EH (cell line): ENCODE measurements around the gene ZNF708.
A peak's percentile ranks its signal among the peaks of the same experiment; 100 is the strongest.
"Not testable (repeated sequence)": the region's sequence is repeated elsewhere in the genome, so short reads cannot be mapped to it uniquely, and the experiment has no call there.

Source experiments
- DNase-seq: peaks from one replicate; pipeline ENCODE4 v3.0.0-alpha.2; 2015; ENCODE audit warnings: low read depth

The ZNF708 gene

DNA sequence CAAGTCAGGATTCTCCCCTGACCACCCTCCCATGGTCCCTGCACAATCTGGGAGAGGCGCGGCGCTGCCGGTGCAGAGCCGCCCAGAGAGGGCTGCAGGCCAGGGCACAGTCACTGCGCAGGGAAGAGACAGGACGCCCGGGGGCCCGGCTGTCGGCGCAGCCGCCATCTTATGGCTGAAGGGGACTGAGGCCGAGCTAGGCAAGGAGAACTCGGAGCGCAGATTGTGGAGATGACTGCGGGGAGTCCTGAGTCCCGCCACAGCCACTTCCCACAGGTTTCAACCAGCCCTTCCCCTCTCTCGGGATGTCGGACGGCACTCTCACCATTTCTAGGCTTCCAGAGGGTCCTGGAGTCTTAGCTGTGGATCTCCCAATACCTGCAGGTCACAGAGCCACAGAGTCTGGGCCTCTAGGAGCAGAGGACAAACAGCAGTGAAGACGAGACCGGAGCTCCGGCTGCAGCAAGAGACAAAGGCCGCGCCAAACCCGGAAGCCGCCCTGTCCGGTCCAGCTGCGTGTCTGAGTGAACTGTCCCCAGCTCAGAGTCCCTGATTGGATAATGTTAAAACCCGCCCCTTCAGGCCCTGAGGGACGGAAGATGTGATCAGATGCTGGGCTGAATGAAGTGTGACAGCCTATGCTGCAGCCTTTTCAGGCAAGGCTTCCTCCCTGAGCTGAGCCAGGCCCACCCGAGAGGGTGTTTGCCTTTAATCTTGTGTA is at the start of gene ZNF708:
Gene ZNF708, minus strand, starts transcription at position 526 of the 721 bp plus-strand sequence. Its CDS starts 198 bp downstream, at position 328.
- DNase-seq, result peak; percentile 96

DNA sequence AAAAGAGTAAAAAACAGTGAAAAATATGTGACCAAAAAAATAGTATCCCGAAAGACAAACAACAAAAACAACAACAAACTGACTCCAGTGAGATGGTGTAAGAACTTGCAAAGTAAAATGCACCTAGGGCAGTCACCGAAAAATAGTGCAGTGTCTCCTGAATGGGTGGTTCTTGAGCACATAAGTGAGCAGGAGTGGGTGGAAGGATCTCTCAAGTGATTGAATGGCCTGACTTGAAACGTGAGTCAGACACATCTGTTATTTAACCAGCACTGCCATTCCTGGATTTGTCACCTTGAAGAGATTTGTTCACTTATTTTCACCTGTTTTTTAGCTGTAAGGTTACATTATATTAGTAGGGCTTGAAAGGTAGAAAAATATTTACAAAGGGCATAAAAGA is 33.1 kb upstream of the ZNF708 start:
- DNase-seq, result no peak

DNA sequence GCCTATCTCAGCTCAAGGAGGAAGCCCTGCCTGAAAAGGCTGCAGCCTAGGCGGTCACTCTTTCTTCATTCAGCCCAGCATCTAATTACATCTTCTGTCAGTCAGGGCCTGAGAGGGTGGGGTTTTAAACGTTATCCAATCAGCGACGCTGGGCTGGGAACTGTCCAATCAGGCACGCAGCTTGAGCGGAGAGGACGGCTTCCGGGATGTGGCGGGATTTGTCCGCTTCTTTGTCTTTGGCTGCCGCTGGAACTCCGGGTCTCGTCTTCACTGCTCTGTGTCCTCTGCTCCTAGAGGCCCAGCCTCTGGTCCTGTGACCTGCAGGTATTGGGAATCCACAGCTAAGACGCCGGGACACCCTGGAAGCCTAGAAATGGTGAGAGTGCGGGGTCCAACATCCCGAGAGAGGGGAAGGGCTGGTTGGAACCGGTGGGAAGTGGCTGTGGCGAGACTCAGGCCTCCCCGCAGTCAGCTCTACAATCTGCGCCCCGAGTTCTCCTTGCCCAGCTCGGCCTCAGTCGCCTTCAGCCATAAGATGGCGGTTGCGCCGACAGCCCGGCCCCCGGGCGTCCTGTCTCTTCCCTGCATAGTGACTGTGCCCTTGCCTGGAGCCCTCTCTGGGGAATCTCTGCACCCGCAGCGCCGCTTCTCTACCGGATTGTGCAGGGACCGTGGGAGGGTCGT is 29.7 kb upstream of the ZNF708 start, which contains the start of gene ZNF738:
Gene ZNF738, plus strand, starts transcription at position 233 of the 684 bp plus-strand sequence. Its CDS starts 141 bp downstream, at position 374.
- peak; percentile 96 for DNase-seq

DNA sequence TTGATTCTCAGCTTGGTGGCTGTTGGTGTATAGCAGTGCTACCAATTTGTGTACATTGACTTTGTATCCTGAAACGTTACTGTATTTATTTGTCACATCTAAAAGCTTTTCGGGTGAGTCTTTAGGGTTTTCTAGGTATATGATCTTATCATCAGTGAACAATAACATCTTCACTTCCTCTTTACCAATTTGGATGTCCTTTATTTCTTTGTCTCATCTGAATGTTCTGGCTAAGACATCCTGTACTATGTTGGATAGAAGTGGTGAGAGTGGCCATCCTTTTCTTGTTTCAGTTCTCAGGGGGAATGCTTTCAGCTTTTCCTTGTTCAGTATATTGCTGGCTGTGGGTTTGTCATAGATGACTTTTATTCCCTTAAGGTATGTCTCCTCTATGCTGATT is 23.6 kb upstream of the ZNF708 start:
- DNase-seq, result no peak

DNA sequence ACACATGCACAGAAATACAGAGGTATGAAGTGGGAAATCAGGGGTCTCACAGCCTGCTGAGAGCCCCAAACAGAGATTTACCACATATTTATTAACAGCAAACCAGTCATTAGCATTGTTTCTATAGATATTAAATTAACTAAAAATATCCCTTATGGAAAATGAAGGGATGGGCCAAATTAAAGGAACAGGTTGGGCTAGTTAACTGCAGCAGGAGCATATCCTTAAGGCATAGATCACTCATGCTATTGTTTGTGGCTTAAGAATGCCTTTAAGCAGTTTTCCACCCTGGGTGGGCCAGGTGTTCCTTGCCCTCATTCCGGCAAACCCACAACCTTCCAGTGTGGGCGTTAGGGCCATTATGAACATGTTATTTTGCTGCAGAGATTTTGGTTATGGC is 15.6 kb upstream of the ZNF708 start:
- not testable (repeated sequence) for DNase-seq

DNA sequence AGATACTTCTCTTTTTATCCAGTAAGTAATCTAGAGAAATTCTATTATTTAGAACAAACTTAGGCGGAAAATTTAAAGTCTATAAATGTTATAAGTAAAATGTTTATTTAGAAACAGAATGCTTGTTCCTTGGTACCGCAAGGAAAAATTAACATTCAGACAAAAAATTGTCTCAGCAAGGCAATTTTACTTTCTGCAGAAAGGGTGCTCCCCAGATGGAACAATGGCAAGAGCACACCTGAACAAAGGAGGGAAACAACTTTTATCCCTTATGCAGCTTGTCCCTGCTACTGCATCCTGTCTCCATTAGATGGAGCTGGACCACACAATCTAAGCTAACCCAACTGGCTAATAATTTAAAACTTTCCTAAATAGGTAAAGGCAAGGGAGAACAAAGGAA is 6.5 kb upstream of the ZNF708 start:
- no peak for DNase-seq

DNA sequence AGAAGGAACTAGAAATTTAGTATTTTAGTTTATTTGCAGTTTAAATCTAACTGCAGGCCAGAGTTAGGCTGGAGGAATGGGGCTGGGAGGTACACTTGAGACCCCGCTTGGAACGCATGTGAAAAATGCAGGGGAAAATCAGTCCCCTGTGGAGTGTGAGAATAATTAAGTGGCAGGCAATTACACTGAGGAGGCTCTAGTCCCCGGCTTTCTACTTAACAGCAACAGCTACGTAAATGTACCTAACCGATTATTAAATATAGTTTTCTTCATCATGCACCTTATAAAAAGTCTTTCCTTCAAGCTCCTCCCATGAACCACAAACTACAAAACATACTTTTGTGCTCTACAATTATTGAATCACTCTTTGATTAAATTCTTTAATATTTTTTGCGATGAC is 804 bp downstream of the ZNF708 start:
- DNase-seq, result peak; percentile 11

DNA sequence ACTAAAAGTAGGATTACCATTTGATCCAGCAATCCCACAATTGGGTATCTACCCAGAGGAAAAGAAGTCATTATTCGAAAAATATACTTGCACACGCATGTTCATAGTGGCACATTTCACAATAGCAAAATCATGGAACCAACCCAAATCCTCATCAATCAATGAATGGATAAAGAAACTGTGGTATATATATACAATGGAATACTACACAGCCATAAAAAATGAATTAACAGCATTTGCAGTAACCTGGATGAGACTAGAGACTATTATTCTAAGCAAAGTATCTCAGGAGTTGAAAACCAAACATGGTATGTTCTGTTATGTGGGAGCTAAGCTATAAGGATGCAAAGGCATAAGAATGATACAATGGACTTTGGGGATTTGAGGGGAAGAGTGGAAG is 3.0 kb downstream of the ZNF708 start:
- DNase-seq, result no peak

DNA sequence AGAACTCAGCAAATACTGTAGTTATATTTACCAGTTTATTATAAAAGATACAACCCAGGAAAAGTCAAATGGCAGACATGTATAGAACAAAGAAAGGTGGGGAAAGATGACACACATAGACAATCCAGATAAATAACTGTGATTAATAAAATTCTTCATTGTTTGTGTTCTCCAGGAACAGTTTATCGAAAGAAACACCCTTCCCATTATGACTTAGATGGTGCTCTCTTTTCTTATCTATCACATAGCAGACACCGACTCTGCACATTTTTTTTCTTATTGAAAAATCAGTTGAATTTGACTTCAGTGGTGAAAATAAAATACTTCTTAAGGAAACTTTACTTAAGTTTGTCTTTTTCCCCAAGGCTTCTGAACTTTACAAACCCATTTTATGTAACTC is 6.2 kb downstream of the ZNF708 start:
- no peak for DNase-seq

DNA sequence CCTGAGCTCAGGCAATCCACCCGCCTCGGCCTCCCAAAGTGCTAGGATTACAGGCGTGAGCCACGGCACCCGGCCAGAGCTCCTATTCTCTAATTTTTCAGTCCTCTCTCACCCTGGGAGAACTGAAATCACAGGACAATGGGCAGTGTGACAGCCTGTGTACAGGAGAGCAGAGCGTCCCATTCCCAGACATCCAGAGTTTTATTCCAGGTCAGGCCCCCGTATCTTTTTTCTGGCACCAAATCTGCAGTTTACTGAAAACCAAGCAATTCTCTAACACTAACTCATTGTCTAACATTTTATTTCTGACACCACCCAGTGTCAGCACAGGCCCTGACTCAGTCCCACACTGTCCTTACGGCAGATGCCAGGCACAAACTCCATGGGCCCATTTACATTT is 6.7 kb downstream of the ZNF708 start:
- DNase-seq, result no peak

DNA sequence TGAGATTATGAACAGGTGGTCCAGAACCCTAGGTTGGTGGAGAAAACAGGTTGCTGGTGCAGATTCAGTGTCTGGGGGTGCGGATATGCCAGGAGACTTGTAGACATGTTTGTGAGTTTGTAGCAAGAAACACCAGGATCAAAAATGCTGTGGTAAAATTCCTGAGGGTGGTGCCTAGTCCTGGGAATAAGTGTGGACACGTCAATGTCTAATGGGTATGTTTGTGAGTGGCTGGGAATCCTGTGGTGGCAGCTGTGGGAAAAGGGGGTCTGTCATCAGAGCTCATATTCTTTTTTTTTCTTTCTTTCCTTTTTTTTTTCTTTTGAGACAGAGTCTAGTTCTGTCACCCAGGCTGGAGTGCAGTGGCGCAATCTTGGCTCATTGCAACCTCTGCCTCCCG is 7.2 kb downstream of the ZNF708 start:
- DNase-seq, result peak; percentile 47

DNA sequence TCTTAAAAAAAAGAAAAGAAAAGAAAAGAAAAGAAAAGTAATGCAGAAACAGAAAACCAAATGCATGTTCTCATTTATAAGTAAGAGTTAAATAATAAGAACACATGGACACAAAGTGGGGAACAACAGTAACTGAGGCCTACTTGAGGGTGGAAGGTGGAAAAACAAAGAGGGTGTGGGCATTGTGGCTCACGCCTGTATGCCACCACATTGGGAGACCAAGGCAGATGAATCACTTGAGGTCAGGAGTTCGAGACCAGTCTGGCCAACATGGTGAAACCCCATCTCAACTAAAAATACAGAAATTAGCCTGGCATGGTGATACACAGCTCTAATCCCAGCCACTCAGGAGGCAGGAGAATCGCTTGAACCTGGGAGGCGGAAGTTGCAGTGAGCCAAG is 8.1 kb downstream of the ZNF708 start:
- DNase-seq, result peak; percentile 1

DNA sequence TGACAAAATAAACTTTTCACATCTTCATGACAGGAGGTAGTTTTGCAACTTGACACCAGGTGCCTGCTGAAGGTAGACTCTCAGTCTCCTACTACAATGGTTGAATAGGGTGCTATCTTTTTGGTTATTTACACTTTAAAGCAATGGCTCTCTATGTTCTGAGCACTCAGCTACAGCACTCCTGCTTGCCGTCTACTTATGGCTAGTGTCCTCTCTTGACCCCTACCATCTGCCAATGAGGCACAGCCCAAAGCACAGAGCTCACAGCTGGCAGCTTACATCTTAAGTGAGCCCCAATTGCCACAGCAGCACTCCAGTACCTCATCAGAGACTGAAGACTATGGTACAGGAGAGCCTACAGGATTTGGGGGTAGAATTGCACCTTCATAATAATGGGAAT is 11.4 kb downstream of the ZNF708 start:
- DNase-seq, result no peak

DNA sequence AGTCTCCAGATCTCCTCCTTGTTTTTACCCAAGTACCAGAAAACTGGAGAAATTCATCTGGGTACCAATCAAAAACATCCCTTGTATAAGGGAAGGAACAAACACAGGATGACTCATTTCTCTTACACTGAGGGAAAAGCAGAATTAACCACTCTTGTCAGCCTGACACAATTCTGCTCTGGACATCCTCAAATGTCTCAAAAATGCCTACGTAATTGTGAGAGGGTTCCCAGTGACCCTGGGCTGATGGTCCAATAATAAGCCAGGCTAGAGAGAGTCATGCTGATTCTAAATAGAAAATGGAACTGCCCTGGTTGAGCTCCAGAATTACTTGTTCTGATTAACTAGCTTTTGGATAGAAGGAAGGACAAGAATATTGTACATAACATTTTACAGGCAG is 14.5 kb downstream of the ZNF708 start:
- peak; percentile 7 for DNase-seq

DNA sequence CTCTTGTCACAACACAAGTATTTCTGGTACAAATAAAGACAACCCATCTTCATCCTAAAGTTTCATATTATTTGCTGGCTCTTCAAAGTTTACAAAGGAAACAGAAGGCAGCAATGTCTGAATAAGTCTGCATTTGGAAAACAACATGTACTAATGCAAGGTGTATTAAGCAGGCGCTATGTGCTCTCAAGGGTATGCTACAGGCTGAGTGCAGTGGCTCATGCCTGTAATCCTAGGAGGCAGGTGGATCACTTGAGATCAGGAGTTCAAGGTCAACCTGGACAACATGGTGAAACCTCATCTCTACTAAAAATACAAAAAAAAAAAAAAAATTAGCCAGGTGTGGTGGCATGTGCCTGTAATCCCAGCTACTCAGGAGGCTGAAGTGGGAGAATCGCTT is 16.4 kb downstream of the ZNF708 start:
- not testable (repeated sequence) for DNase-seq

DNA sequence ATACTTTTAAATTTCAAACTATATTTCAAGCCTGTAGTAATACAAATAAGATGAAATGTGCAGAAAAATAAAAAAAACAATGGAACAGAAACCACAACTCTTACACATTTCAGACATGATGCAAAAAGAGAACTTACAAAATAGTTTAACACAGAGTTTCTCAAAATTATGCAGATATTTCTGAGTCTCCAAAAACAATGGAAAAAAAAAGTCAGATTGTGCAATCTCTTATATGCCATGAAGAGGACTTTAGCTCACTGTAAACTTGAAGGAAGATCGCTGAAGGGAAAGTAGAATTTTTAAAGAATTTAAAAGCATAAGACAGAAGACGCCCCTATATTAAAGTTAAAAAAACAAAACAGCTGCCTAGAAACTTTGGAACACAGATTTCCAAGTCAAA is 20.4 kb downstream of the ZNF708 start:
- DNase-seq, result no peak

DNA sequence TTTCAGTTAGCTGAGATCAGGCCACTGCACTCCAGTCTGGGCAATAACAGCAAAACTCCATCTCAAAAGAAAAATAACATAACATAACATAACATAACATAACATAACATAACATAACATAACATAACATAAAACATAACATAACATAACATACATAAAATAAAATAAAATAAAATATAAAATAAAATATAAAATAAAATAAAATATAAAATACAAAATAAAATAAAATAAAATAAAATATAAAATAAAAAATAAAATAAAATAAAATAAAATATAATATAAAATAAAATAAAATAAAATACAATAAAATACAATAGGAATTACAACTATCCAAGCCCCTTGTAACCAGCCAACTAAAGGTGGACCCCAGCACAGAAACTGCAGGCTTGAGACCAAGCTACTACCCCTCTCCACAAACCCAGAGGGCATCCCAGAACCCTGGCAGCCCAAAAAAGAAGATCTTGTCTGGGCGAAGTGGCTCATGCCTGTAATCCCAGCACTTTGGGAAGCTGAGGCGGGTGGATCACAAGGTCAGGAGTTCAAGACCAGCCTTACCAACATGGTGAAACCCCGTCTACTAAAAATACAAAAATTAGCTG is 22.2 kb downstream of the ZNF708 start:
- DNase-seq, result not testable (repeated sequence)

DNA sequence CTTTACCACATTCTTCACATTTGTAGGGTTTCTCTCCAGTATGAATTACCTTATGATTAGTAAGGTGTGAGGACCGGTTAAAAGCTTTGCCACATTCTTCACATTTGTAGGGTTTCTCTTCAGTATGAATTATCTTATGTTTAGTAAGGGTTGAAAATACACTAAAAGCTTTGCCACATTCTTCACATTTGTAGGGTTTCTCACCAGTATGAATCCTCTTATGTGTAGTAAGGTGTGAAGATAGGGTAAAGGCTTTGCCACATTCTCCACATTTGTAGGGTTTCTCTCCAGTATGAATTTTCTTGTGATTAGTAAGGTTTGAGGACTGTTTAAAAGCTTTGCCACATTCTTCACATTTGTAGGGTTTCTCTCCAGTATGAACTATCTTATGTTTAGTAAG is 35.4 kb downstream of the ZNF708 start:
- DNase-seq, result not testable (repeated sequence)

DNA sequence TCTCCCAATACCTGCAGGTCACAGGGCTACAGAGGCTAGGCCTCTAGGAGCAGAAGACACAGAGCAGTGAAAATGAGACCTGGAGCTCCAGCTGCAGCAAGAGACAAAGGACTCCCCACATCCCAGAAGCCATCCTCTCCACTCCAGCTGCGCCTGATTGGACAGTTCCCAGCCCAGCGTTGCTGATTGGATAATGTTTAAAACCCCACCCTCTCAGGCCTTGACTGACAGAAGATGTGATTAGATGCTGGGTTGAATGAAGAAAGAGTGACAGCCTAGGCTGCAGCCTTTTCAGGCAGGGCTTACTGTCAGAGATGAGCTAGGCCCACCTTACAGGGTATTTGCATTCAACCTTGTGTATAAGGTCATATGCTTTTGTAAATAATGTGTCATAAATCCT is 59.4 kb downstream of the ZNF708 start:
- no peak for DNase-seq

DNA sequence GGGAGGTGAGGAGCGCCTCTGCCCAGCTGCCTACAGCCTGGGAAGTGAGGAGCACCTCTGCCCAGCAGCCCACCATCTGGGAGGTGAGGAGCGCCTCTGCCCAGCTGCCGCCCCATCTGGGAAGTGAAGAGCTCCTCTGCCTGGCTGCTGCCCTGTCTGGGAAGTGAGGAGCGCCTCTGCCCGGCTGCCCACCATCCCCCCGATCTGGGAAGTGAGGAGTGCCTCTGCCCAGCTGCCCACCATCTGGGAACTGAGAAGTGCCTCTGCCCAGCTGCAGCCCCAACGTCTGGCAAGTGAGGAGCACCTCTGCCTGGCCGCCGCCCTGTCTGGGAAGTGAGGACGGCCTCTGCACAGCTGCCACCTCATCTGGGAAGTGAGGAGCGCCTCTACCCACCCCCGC is 64.3 kb downstream of the ZNF708 start:
- no peak for DNase-seq

DNA sequence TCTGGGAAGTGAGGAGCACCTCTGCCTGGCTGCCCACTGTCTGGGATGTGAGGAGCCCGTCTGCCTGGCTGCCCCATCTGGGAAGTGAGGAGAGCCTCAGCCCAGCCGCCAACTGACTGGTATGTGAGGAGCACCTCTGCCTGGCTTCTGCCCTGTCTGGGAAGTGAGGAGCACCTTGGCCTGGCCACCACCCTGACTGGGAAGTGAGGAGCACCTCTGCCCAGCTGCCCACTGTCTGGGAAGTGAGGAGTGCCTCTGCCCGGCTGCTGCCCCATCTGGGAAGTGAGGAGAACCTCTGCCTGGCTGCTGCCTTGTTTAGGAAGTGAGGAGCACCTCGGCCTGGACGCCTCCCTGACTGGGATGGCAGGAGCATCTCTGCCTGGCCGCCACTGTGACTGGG is 64.8 kb downstream of the ZNF708 start:
- no peak for DNase-seq

DNA sequence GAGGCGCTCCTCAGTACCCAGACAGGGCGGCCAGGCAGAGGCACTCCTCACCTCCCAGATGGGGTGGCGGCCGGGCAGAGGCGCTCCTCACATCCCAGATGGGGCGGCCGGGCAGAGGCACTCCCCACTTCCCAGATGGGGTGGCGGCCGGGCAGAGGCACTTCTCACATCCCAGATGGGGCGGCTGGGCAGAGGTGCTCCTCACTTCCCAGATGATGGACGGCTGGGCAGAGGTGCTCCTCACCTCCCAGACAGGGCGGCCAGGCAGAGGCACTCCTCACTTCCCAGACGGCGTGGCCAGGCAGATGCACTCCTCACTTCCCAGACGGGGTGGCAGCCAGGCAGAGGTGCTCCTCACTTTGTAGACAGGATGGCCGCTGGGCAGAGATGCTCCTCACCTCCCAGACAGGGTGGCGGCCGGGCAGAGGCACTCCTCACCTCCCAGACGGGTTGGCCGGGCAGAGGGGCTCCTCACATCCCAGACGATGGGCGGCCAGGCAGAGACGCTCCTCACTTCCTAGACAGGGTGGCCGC is 68.3 kb downstream of the ZNF708 start:
- not testable (repeated sequence) for DNase-seq
